Panc1 (cell line): ENCODE results near the gene HAGH. TPM values are rescaled to one million over a fixed set of nuclear protein-coding genes. Genes with fewer than 3 reads are reported as not detected.

Experiments used
- ATAC-seq: fragments of 200-7000 bp; cut with Tn5 transposase; 2 replicates; pipeline ENCODE4 v1.9.1; 2020; ENCODE audit warnings: mild to moderate bottlenecking, moderate library complexity
- BruUV-seq: library from RNA; stranded (reverse); fragments of 400-500 nt; replicated peaks from 2 replicates; lab custom pipeline; 2021; lab: Mats Ljungman, UMichigan
- CTCF ChIA-PET: fragments of 300-600 bp; sonication (Branson Sonifier 250); formaldehyde crosslinking; loops from one replicate; lab custom pipeline; 2022; ENCODE audit warnings: antibody characterized with exemption; lab: Charles Lee
- POLR2A ChIA-PET: fragments of 300-600 bp; sonication (Branson Sonifier 250); formaldehyde crosslinking; loops from one replicate; lab custom pipeline; 2022; ENCODE audit warnings: antibody characterized with exemption; lab: Charles Lee
- DNase-seq: peaks from one replicate; pipeline ENCODE4 v3.0.0-alpha.2; 2010; ENCODE audit warnings: low read depth, low spot score
- H3K27ac ChIP-seq: 2 replicates; pipeline ENCODE4 v1.5.1; 2011; ENCODE audit warnings: mild to moderate bottlenecking, low read length, inconsistent platforms
- H3K27me3 ChIP-seq: fragments of 200-500 bp; sonication (Bioruptor generic); 2 replicates; pipeline ENCODE4 v1.6.0; 2014; ENCODE audit warnings: low read length, inconsistent platforms; ENCODE audit not compliant: control insufficient read depth, insufficient read depth
- H3K36me3 ChIP-seq: fragments of 200-500 bp; sonication (Bioruptor generic); 2 replicates; pipeline ENCODE4 v1.5.1; 2014; ENCODE audit warnings: inconsistent platforms, mild to moderate bottlenecking, low read length, moderate library complexity; ENCODE audit not compliant: control insufficient read depth, insufficient read depth
- H3K4me1 ChIP-seq: 2 replicates; pipeline ENCODE4 v1.5.1; 2011; ENCODE audit warnings: inconsistent platforms, mild to moderate bottlenecking, low read length, moderate library complexity; ENCODE audit not compliant: control insufficient read depth, insufficient read depth
- H3K4me3 ChIP-seq, 2 experiments: 2 replicates each; pipeline ENCODE4 v1.5.1; 2011 to 2012; ENCODE audit warnings: low read depth in 2 of 2, low read length in 2 of 2, mild to moderate bottlenecking in 2 of 2, inconsistent platforms in 1 of 2, moderate library complexity in 1 of 2
- H3K9me3 ChIP-seq: fragments of 200-500 bp; sonication (Bioruptor generic); 2 replicates; pipeline ENCODE4 v1.5.1; 2014; ENCODE audit warnings: low read depth, mild to moderate bottlenecking, inconsistent platforms, low read length, moderate library complexity; ENCODE audit not compliant: control insufficient read depth, insufficient read depth
- CTCF ChIP-seq: fragments of 450-650 bp; IDR thresholded peaks from 2 replicates; pipeline ENCODE4 v1.5.1; 2017; ENCODE audit warnings: mild to moderate bottlenecking
- POLR2AphosphoS5 ChIP-seq: IDR thresholded peaks from 2 replicates; pipeline ENCODE4 v1.6.1; 2012; ENCODE audit warnings: mild to moderate bottlenecking, low read depth, low read length, moderate library complexity
- REST ChIP-seq, 2 experiments: IDR thresholded peaks; 2 replicates each; pipeline ENCODE4 v1.6.1; 2011 to 2012; ENCODE audit warnings: low read depth in 2 of 2, control low read depth in 1 of 2, low read length in 1 of 2, mild to moderate bottlenecking in 1 of 2, moderate library complexity in 1 of 2; ENCODE audit not compliant: insufficient read depth in 1 of 2
- SIN3A ChIP-seq: IDR thresholded peaks from 2 replicates; pipeline ENCODE4 v1.6.1; 2012; ENCODE audit warnings: low read depth, mild to moderate bottlenecking, low read length, moderate library complexity, borderline replicate concordance; ENCODE audit not compliant: insufficient read depth
- TCF7L2 ChIP-seq: IDR thresholded peaks from 2 replicates; pipeline ENCODE4 v1.6.1; 2011; ENCODE audit warnings: mild to moderate bottlenecking, low read depth, low read length, inconsistent platforms
- in situ Hi-C: cut with HindIII; loops from 2 replicates; pipeline ENCODE4 v1.10.0; 2016; ENCODE audit warnings: low sequenced_read_pairs, low pct_unique_long_range_greater_than_20kb
- intact Hi-C: fragments of 100-400 bp; cut with micrococcal nuclease; formaldehyde crosslinking; loops from one replicate; pipeline ENCODE4 v1.10.0; 2022; ENCODE audit not compliant: unreplicated experiment
- total RNA-seq: library from RNA; stranded (reverse); gene quantifications from one replicate; pipeline ENCODE4 v1.2.1, GENCODE V29; 2021; ENCODE audit not compliant: unreplicated experiment

HAGH gene
- total RNA-seq, 1 experiment from 2014 or later, result 58.9 TPM

GRCh38 chr16:1845985-1846384 is 19.4 kb upstream of the HAGH start:
- no TSS peak for BruUV-seq
- DNase-seq, result no peak
- CTCF ChIA-PET, result no interaction called here

GRCh38 chr16:1839554-1839953 is 12.9 kb upstream of the HAGH start:
- no peaks in the 10 kb centered on the region for H3K27me3 ChIP-seq
- H3K27ac ChIP-seq, result peak overlapping the region; percentile 20; the same call in 1 of the 2 replicates
- in situ Hi-C loops, result no loop called here
- peak; percentile 79 for ATAC-seq
- no TSS peak for BruUV-seq
- no peak overlapping the region for H3K4me3 ChIP-seq
- peaks cover 9% of the 10 kb centered on the region for H3K4me1 ChIP-seq
- POLR2A ChIA-PET, result no interaction called here
- DNase-seq, result no peak
- H3K36me3 ChIP-seq, result no peaks in the 10 kb centered on the region
- intact Hi-C loops, result no loop called here
- CTCF ChIA-PET, result interaction anchor here (0.6 kb wide), 1 partner anchor 18 kb away, joined by 6 read pairs; no protein-coding TSS in a partner anchor
- TF ChIP-seq REST (IDR thresholded peaks at IDR 0.05; ENCODE audit: insufficient read depth in 1 of 2, low read depth in 2 of 2, low read length in 1 of 2) (no peak), SIN3A (no peak), TCF7L2 (no peak), POLR2AphosphoS5 (no peak)
- no peaks in the 10 kb centered on the region for H3K9me3 ChIP-seq

More at GRCh38 chr16:1845985-1846384, 19.4 kb upstream of the HAGH start:
- ATAC-seq, result no peak
- no peaks in the 10 kb centered on the region for H3K36me3 ChIP-seq
- POLR2A ChIA-PET, result interaction anchor here (0.6 kb wide), 1 partner anchor 130 kb away, joined by 16 read pairs; no protein-coding TSS in a partner anchor
- no peaks in the 10 kb centered on the region for H3K4me1 ChIP-seq
- no peaks in the 10 kb centered on the region for H3K9me3 ChIP-seq
- no peak for TF ChIP-seq TCF7L2
- no peak for TF ChIP-seq REST (IDR thresholded peaks at IDR 0.05; ENCODE audit: insufficient read depth in 1 of 2, low read depth in 2 of 2, low read length in 1 of 2)
- no peak for TF ChIP-seq CTCF
- no peak for TF ChIP-seq SIN3A
- TF ChIP-seq POLR2AphosphoS5, result no peak
- H3K27me3 ChIP-seq, result 0 out of 2 replicates have a peak, but pooled peaks cover 2% of the 10 kb centered on the region
- intact Hi-C loops, result no loop called here
- H3K4me3 ChIP-seq, result no peak overlapping the region
- no peak overlapping the region for H3K27ac ChIP-seq
- in situ Hi-C loops, result no loop called here
